ENCODE results near the gene GFOD2. TPM values are rescaled to one million over a fixed set of nuclear protein-coding genes. Genes with fewer than 3 reads are reported as not detected.

GFOD2 gene
- total and polyA plus RNA-seq, 2 of the 13 experiments (the other 11 are each of a cell fraction or from before 2014, with no cell fraction given), result 11.1 to 17.2 TPM

GRCh38 chr16:67718668-67719047 is 458 bp downstream of the GFOD2 start (continued):
- TF ChIP-seq ZC3H13 (CRISPR knock-in tag; IDR thresholded peaks at IDR 0.05) (0 out of 2 replicates have a peak, but pooled peaks have one; percentile 20), NFIB (CRISPR knock-in tag; IDR thresholded peaks at IDR 0.05; ENCODE audit: borderline replicate concordance) (peak; percentile 64; the same call in 1 of the 2 replicates), MIER2 (CRISPR knock-in tag; IDR thresholded peaks at IDR 0.05) (no peak), ZNF563 (CRISPR knock-in tag; IDR thresholded peaks at IDR 0.05) (0 out of 2 replicates have a peak, but pooled peaks have one; percentile 4), TIGD3 (CRISPR knock-in tag; IDR thresholded peaks at IDR 0.05; ENCODE audit: borderline replicate concordance) (0 out of 2 replicates have a peak, but pooled peaks have one; percentile 2), SIN3A (IDR thresholded peaks at IDR 0.05; ENCODE audit: borderline replicate concordance, low read depth, low read length) (0 out of 2 replicates have a peak, but pooled peaks have one; percentile 6), MAX (IDR thresholded peaks at IDR 0.05) (0 out of 2 replicates have a peak, but pooled peaks have one; percentile 8), ZNF749 (CRISPR knock-in tag; IDR thresholded peaks at IDR 0.05; ENCODE audit: borderline replicate concordance) (0 out of 2 replicates have a peak, but pooled peaks have one; percentile 1), ZNF609 (CRISPR knock-in tag; IDR thresholded peaks at IDR 0.05; ENCODE audit: borderline replicate concordance) (peak; percentile 13; the same call in 1 of the 2 replicates), WIZ (CRISPR knock-in tag; IDR thresholded peaks at IDR 0.05) (0 out of 2 replicates have a peak, but pooled peaks have one; percentile 14)
